Posterior cingulate gyrus (tissue), 11 donors: ENCODE data around the gene SAMHD1.
"Not testable (repeated sequence)": the region's sequence is repeated elsewhere in the genome, so short reads cannot be mapped to it uniquely, and the experiment has no call there.

ENCODE experiments used
- DNase-seq, 10 donors: peaks; one replicate each; pipeline versions ENCODE4 v3.0.0 to v3.0.0-alpha.2; 2020 to 2021; ENCODE audit warnings: mixed read lengths in 3 of 10
- intact Hi-C: fragments of 100-400 bp; cut with DNase I; formaldehyde crosslinking; loops from one replicate; pipeline ENCODE4 v1.15.1; 2023

The SAMHD1 gene

DNA sequence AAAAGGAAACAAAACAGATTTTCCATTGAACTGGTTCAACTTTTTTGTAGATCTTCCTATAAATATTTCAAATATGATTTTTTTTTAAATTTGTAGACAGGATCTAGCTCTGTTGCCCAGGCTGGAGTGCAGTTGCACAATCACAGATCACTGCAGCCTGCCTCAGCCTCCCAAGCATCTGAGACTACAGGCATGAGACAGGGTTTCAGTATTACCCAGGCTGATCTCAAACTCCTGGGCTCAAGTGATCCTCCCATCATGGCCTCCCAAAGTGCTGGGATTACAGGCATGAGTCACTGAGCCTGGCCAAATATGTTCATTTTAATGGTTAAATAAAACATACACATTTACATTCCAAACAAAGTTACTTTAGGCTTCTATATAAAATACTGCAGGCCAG lies 33.6 kb downstream of the SAMHD1 start:
- DNase-seq: peak in 1 of 10 donors; percentile 44
- intact Hi-C loops: no loop called here

DNA sequence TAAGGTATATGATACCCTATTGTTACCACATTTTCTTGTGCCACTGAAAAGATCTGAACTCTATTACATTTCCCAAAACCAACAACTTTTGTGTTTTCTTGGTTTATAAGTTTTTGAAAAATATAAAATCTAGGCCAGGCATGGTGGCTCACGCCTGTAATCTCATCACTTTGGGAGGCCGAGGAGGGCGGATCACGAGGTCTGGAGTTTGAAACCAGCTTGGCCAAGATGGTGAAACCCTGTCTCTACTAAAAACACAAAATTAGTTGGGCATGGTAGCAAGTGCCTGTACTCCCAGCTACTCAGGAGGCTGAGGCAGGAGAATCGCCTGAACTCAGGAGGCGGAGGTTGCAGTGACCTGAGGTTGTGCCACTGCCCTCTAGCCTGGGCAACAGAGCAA lies 34.3 kb downstream of the SAMHD1 start:
- peak in 1 of 10 donors; percentile 52 for DNase-seq
- intact Hi-C loops: no loop called here

DNA sequence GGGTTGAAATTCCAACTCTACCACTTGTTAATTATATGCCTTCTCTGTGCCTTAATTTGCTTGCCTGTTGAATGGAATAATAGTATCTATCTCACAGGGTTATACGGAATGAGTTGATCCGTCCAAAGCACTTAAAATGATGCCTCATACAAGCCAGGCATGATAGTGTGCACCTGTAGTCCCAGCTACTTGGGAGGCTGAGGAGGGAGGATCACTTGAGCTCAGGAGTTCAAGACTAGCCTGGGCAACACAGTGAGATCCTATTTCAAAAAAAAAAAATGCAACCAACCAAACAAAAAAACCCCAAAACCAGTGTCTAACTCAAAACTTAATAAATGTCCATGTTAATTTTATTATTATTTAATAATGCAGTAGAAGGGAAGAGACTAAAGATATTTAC lies 35.3 kb downstream of the SAMHD1 start:
- intact Hi-C loops: no loop called here
- DNase-seq: no peak

DNA sequence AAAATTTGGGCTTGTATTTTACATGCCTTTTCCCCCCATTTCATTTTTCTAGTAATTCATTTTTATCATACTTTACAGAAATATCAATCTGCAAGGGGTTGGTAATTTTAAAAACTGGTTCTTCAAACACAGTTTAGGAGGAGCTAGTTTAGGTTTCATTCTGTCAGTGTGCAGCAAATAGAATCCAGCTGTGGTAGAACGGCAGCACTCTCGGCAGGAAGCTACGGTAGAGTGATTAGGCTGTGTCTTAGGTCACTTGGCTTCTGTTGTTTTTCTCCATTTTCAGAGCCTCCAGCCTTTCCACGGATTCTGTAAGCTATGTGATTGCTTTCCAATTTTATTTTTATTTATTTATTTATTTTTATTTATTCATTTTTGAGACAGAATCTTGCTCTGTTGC lies 42.9 kb downstream of the SAMHD1 start:
- no peak for DNase-seq
- intact Hi-C loops: no loop called here

DNA sequence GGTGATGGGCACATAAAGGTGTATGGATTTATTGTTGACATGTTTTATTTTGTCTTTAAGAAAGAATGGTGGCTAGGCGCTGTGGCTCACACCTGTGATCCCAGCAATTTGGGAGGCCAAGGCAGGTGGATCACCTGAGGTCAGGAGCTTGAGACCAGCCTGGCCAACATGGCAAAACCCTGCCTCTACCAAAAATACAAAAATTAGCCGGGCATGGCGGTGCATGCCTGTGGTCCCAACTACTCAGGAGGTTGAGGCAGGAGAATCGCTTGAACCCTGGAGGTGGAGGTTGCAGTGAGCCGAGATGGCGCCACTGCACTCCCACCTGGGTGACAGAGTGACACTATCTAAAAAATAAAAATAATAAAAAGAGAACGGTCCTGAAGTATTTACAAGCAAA lies 45.4 kb downstream of the SAMHD1 start:
- peak in 1 of 10 donors; percentile 6 for DNase-seq
- intact Hi-C loops: not testable (repeated sequence)

DNA sequence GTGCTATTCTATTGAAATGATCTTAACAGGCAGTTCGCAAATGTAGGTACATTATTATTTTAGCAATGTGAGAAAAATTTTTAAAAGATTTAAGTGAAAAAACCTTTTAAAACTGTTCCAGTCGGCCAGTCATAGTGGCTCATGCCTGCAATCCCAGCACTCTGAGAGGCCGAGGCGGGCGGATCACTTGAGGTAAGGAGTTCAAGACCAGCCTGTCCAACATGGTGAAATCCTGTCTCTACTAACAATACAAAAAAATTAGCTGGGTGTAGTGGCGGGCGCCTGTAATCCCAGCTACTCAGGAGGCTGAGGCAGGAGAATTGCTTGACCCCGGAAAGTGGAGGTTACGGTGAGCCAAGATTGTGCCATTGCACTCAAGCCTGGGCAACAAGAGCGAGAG lies 45.9 kb downstream of the SAMHD1 start:
- intact Hi-C loops: not testable (repeated sequence)
- peak in 1 of 10 donors; percentile 66 for DNase-seq

DNA sequence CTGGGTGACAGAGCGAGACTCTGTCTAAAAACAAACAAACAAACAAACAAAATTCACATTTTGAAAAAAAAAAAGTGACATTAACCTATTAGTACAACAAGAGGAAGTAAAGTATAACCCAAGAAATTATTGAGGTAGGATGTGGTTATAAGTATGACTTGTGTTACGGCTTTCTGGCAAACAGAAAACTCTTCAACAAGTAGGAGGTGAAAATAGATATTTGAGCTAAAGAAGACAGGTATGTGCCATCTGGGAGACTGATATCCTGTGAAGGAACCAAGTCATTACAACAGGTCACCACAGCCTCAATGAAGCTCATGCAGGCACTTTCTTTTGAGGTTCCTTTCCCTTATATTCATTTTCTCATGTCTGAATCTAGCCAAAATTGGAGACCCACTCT lies 46.8 kb downstream of the SAMHD1 start:
- no peak for DNase-seq
- intact Hi-C loops: no loop called here

DNA sequence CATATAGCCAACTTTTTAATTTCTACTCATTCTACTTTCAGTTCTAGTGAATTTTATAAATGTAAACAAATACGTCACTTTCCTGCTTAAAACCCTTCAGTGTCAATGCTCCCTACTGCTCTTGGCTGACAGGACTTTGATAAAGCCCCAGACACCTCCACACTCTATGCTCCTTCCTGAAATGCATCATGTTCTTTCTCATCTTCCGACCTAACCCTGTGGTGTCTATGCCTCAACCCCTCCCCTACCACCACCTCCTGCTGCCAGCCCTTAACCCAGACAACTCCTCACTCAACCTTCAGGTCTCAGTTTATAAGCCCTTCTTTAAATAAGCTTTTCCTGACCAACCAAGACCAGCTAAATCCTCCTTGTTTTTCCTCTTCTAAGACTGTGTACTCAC lies 56.5 kb downstream of the SAMHD1 start:
- intact Hi-C loops: no loop called here
- DNase-seq: no peak

DNA sequence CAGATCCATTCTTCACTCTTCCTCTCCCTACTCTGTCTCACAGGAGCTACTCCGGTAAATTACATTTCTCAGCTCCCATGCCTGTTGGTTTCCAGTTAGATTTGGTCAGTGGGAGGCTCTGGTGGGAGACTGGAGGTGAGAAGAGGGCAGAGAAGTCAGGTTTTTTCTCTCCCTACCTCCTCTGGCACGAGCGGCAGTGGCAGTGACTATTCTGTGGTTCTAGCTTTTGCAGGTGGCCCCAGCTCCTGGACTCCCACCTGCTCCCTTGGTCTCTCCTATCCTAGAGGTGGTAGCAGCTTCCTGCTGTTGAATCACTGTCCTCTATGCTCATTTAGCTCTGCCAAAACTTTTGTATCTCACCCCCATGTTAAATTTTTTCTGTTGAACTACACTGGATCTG lies 57.7 kb downstream of the SAMHD1 start:
- peak in 1 of 10 donors; percentile 43 for DNase-seq
- intact Hi-C loops: no loop called here

DNA sequence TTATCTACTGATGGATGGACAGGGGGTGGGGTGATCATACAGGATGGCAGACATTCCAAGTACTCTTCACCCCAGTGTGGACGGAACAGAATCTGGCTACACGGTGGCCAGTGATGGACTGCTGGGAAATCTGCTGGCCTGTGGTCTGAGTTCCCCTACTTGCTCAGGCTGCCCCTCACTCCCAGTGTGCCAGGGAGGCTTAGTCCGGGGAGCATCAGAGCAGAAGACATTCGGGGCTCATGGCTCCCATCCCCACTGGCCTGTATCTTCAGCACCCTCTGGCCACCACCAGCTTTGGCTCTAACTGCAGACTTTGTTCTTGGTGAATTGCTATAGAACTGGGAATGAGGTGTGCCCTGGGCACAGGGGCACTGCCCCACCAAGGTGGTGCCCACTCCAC lies 60.3 kb downstream of the SAMHD1 start:
- intact Hi-C loops: no loop called here
- peak in 2 of 10 donors; percentile 64 to 70 for DNase-seq

DNA sequence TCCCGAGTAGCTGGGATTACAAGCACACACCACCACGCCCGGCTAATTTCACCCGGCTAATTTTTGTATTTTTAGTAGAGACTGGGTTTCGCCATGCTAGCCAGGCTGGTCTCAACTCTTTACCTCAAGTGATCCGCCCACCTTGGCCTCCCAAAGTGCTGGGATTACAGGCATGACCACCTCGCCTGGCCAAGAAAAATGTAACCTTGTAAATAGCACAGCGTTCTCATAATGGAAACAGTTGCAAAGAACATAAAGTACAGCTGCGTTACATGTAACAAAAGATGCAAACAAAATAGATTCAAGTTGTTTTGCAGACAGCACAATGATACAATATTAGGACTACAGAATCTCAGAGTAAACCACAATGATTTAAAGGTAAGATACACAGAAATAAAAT lies 60.9 kb downstream of the SAMHD1 start:
- DNase-seq: peak in 2 of 10 donors; percentile 20 to 32
- intact Hi-C loops: no loop called here

DNA sequence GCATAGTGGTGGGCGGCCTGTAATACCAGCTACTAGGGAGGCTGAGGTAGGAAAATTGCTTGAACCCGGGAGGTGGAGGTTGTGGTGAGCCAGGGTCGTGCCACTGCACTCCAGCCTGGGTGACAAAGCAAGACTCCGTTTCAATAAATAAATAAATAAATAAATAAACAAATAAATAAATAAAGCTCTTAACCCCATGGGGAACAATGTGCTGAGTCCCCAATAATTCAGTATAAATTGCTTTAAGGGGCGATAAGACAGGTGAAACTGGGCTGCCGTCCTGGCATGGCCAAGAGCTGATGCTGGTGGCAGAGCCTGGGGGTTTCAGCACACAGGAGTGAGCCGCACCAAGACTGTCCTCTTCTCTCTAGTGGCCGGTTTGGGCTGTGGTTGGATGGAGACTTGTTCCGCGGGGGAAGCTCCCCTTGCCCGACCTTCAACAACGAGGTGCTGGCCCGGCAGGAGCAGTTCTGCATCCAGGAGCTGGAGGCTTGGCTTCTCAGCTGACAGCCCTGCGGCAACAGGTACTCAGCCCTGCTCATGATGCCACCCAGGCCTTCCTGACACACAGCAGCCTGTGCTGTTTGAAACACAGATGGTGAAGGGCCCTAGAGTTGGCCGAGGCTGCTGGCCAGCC lies 62.5 kb downstream of the SAMHD1 start:
- DNase-seq: peak in 2 of 10 donors; percentile 51

DNA sequence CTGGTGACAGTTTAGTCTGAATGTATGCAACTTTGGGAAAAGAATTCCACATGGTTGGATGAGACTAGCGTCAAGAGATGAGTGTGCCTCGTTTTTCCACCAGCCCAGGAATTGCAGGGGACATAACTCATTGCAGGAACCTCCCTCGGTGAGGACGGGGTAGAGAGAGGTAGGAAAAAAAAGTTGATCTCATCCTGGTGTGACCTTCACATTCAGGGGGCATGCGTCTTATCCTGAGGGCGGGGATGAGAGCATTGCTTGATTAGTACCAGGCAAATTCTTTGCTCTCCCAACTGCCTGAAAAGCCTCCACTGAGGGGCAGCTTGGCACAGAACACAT lies 63.8 kb downstream of the SAMHD1 start:
- intact Hi-C loops: loop anchor here (5.0 to 10.0 kb wide), 2 partner anchors 170 to 273 kb away; no protein-coding TSS in a partner anchor
- DNase-seq: peak in 1 of 10 donors; percentile 38

More for the DNA sequence above, 62.5 kb downstream of the SAMHD1 start:
- intact Hi-C loops: loop anchor here (5.0 to 10.0 kb wide), 2 partner anchors 172 to 274 kb away; no protein-coding TSS in a partner anchor

DNA sequence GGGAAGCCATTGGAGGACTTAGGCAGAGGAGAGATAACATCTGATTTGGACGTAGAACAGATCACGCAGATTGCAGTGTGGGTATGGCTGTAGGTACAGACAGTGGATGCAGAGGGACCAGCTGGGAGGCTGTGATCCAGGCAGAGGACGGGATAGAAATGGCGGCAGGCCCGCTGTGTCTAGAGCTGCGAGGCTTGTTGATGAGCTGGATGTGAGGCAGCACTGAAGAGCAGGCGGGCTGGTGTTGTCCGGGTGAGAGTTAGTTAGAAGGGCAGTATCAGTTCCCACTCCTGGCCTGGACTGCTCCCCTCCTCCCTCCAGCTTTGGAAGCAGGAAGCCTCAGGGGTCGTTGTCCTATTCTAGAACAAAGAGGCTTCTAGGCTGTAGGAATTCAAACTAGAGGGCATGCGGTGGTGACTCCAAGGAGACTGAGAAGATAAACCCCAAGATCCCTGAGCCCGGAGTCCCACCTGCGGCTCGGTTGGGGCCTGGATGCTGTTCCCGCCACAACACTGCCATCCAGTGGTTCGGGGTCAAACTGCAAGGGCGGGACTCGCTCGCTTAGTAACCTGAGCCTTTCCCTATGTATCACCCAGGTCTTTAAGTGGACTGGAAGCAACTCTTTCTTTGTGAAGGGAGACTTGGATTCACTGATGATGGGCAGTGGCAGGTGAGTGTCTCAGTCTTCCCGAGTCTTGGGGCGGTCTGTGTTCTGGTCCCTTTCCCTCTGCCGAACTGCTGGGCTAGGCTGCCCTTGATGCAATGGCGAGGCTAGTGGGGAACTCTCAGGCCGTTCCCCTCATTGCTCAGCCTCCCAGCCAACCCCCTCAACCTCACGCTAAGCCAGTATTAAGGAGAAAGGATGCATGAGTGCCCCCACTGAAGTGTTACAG lies 64.4 kb downstream of the SAMHD1 start:
- intact Hi-C loops: loop anchor here (5.0 to 10.0 kb wide), 2 partner anchors 170 to 272 kb away; no protein-coding TSS in a partner anchor
- peak; percentile 72 to 97 (median 88) for DNase-seq

DNA sequence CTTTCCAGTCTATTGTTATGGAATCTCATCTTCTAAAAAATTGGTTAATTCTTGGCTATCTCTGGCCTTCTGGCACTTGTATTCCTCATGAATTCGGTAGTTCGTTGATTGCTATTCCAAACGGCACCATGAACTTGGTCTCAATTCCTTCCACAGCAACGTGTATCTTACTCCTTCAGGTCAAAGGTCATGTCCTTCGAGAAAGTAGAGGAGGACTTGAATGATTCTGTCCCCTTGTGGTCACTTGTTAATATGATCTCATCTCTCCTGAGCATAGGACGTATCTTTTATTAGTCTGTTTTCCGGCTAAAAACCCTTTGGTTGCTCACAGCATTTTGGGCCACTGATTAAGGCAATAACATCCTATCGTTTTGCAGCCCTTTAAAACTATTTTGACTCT lies 66.2 kb downstream of the SAMHD1 start:
- DNase-seq: no peak
- intact Hi-C loops: loop anchor here (5.0 to 10.0 kb wide), 2 partner anchors 168 to 271 kb away; no protein-coding TSS in a partner anchor

DNA sequence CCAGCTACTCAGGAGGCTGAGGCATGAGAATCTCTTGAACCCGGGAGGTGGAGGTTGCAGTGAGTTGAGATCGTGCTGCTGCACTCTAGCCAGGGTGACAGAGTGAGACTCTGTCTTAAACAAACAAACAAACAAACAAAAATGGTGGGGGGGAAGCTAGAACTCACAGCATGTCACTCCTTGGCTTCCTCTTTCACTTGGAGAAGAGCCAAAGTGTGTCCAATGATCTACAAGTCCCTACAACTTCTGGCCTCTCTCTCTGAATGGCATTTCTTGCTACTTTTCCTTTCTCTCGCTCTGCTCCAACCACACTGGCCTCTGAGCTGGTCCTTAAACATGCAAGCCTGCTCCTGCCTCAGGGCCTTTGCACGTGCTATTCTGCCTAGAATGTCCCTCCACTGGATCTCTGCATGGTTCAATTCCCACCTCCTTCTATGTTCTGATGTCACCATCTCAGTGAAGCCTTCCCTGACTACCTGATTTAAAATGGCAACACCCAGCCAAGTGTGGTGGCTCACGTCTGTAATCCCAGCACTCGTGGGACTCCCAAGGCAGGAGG lies 67.5 kb downstream of the SAMHD1 start:
- intact Hi-C loops: loop anchor here (10.0 kb wide), 1 partner anchor 269 kb away; no protein-coding TSS in a partner anchor
- DNase-seq: peak in 2 of 10 donors; percentile 16 to 24

DNA sequence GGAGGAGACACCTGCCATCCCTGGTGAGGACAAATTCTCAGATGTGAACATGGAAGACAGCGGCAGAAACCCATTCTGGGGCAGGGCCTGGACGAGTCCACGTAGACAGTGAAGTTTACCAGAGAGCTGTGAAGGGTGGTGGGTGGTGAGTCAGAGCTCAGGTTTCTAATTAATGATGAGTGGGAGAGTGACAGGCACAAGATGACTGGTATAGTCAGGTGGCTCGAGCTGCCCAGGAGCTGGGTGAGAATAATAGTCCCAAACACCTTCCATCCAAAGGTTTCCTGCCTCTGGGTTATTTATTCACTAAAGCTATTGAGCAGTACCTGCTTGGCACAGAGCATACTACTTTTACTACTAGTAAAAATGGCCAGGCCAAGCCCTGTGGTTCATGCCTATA lies 69.6 kb downstream of the SAMHD1 start:
- intact Hi-C loops: loop anchor here (10.0 kb wide), 1 partner anchor 267 kb away; no protein-coding TSS in a partner anchor
- DNase-seq: peak in 1 of 10 donors; percentile 4

DNA sequence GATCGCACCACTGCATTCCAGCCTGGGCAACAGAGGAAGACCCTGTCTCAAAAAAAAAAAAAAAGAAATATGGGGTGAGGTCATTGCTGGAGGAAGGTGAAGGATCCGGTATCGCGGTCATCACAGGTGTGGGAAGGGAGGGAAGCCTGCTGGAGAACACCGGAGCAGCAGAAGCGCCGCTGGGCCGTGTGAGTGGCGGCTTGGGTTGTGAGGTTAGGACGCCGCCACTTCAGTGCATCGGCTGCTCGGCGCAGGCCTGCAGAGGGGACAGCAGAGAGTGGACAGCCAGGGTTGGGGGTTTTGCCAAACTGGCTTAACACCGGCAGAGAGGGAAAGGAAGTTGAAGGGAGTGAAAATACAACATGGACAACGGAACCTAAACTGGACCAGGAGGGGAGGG lies 70.2 kb downstream of the SAMHD1 start:
- intact Hi-C loops: loop anchor here (10.0 kb wide), 1 partner anchor 267 kb away; no protein-coding TSS in a partner anchor
- peak in 2 of 10 donors; percentile 70 to 79 for DNase-seq

DNA sequence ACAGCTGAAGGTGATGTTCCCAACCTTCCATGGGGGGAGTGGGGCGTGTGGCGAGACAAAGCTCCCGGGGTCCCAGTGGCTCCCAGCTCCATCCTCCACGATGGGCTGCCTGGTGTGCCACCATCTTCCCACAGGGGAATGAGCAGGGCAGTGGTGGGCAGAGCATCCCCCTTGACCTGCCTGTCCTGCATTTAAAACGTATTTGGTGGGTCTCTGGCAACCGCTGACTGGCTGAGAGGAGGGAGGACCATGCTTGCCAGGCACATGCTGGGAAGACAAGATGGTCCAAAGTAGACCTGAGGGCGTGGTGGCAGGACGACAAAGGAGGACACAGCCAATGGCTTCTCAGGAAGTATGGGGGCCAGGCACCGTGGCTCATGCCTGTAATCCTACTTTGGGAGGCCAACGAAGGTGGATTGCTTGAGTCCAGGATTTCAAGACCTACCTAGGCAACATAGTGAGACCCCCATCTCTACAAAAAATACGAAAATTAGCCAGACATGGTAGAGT lies 70.7 kb downstream of the SAMHD1 start:
- intact Hi-C loops: loop anchor here (10.0 kb wide), 1 partner anchor 266 kb away; no protein-coding TSS in a partner anchor
- peak in 2 of 10 donors; percentile 47 to 49 for DNase-seq

DNA sequence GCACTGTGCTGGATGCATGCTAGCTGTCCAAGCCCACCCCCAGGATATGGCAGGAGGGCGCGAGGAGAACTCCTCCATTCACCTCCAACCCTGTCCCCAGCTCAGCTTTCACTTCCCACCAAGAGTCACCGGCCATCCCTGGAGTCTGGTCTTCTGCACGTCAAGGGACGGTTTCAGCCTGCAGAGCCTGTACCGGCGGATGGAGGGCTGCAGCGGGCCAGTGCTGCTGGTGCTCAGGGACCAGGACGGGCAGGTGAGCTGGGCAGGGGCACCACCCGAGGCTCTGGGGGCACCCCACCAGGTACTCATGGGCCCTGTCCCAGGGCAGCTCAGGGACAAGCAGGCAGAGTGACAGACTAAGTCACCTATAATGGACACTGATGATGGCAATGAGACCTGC lies 72.6 kb downstream of the SAMHD1 start:
- intact Hi-C loops: no loop called here
- peak in 3 of 10 donors; percentile 58 to 63 (median 59) for DNase-seq

DNA sequence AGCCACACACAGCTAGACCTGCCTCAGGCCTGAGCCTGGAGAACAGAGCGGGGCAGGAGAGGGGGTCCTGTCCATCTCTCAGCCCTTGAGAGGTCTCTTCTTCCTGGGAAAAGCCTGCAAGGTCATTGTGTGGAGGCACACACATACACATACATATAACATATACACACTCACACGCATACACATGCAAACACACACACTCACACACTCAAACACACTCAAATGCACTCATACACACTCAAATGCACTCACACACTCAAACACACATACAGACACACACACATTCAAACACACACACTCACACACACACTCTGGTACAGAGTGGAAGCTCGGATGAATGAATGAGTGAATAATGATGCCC lies 75.1 kb downstream of the SAMHD1 start:
- DNase-seq: no peak
- intact Hi-C loops: no loop called here
